ENCODE measurements around the gene ORMDL3. TPM values are rescaled to one million over a fixed set of nuclear protein-coding genes. Genes with fewer than 3 reads are reported as not detected.

ORMDL3 gene
- total RNA-seq, 4 donors from 2014 or later: 17.3 to 36.2 (median 29.6) TPM

GRCh38 chr17:39927929-39928857 lies 792 bp upstream of the ORMDL3 start:
- in situ Hi-C loops (cut with MboI; ENCODE audit: low sequenced_read_pairs in 4 of 4) (no loop called here), intact Hi-C loops (cut with DNase I; ENCODE audit: low total_unique reads) (loop anchor here (2.0 to 5.0 kb wide), 3 partner anchors 53 to 251 kb away; partner anchors contain the start of gene PSMD3)
- Histone ChIP-seq H3K9me3 (no peaks in the 10 kb centered on the region), H3K27ac (peak overlapping the region; percentile 90 to 99 (median 96)), H3K27me3 (no peaks in the 10 kb centered on the region), H3K4me1 (peaks cover 35 to 46% of the 10 kb centered on the region in 2 donors), H3K4me3 (peak overlapping the region; percentile 96 to 99 (median 98)), H3K36me3 (peaks cover 0 to 7% of the 10 kb centered on the region in 2 donors)
- TF ChIP-seq, protein P1, sequence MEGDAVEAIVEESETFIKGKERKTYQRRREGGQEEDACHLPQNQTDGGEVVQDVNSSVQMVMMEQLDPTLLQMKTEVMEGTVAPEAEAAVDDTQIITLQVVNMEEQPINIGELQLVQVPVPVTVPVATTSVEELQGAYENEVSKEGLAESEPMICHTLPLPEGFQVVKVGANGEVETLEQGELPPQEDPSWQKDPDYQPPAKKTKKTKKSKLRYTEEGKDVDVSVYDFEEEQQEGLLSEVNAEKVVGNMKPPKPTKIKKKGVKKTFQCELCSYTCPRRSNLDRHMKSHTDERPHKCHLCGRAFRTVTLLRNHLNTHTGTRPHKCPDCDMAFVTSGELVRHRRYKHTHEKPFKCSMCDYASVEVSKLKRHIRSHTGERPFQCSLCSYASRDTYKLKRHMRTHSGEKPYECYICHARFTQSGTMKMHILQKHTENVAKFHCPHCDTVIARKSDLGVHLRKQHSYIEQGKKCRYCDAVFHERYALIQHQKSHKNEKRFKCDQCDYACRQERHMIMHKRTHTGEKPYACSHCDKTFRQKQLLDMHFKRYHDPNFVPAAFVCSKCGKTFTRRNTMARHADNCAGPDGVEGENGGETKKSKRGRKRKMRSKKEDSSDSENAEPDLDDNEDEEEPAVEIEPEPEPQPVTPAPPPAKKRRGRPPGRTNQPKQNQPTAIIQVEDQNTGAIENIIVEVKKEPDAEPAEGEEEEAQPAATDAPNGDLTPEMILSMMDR (IDR thresholded peaks at IDR 0.05 in 4 of 5, conservative IDR thresholded peaks at IDR 0.05 in 1 of 5): no peak
- peak in 1 of 2 donors; percentile 8 for TF ChIP-seq POLR2A (IDR thresholded peaks at IDR 0.05)
- ATAC-seq: peak; percentile 20 to 34
- DNase-seq: peak; percentile 19 to 58

DNA sequence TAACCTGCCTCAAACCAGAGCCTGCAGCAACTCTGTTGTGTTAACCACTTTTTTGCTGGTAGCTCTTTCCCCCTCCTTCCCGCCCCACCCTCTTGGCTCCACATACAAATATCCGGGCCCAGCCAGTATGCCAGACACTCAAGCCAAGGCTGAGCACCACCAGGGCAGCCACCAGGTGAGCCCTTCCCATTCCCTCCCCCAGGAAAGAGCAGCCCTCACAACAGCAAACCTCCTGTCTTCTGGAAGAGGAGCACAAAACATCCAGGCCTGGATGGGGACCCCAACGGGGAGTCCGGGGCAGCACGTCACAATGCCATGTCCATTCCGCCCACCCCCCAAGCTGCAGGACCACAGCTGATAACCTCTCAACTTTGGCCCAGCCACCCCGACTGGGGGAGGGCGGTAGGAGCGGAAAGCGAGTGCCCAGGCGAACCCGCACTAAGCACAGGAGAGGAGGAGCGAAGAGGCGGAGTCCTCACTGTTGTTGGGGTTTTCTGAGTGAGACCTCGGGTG lies 757 bp downstream of the ORMDL3 start:
- peak overlapping the region; percentile 90 to 99 (median 96) for H3K27ac ChIP-seq
- peak overlapping the region; percentile 96 to 99 (median 98) for H3K4me3 ChIP-seq
- no peaks in the 10 kb centered on the region for H3K9me3 ChIP-seq
- in situ Hi-C loops (cut with MboI; ENCODE audit: low sequenced_read_pairs in 4 of 4): no loop called here
- H3K27me3 ChIP-seq: no peaks in the 10 kb centered on the region
- no peak for DNase-seq
- peaks cover 0 to 23% of the 10 kb centered on the region in 2 donors for H3K36me3 ChIP-seq
- no peak for ATAC-seq
- intact Hi-C loops (cut with DNase I; ENCODE audit: low total_unique reads): loop anchor here (2.0 to 5.0 kb wide), 3 partner anchors 54 to 249 kb away; partner anchors contain the start of gene PSMD3
- TF ChIP-seq, protein P1 (IDR thresholded peaks at IDR 0.05 in 4 of 5, conservative IDR thresholded peaks at IDR 0.05 in 1 of 5): no peak
- no peak for TF ChIP-seq POLR2A (IDR thresholded peaks at IDR 0.05)
- H3K4me1 ChIP-seq: peaks cover 35 to 46% of the 10 kb centered on the region in 2 donors

DNA sequence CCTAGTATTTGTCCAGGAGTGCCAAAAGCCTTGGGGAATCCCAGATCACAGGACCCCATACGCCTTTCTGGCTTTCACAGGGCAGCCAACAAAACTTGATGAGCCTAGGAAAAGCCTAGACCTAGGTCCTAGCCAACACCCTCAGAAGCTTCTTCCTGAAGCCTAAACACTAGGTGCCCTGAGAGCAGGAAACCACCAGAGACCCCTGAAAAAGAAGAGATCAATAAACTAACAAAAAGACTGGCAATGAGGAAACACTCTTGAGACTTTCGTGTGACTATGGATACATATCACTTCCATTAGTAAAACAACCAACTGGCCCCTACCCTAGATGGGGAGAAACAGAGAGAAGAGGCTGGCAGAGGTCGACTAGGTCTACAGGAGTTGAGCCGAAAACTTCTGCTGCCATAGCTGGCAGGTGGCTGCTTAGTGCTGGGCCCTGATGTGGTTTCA lies 1.2 kb downstream of the ORMDL3 start:
- no peaks in the 10 kb centered on the region for H3K27me3 ChIP-seq
- no peaks in the 10 kb centered on the region for H3K9me3 ChIP-seq
- H3K27ac ChIP-seq: peak overlapping the region in 1 of 4 donors; percentile 90
- H3K4me3 ChIP-seq: peak overlapping the region; percentile 96 to 99 (median 98)
- ATAC-seq (no peak), DNase-seq (no peak)
- in situ Hi-C loops (cut with MboI; ENCODE audit: low sequenced_read_pairs in 4 of 4): no loop called here
- TF ChIP-seq, protein P1 (IDR thresholded peaks at IDR 0.05 in 4 of 5, conservative IDR thresholded peaks at IDR 0.05 in 1 of 5): no peak
- no peak for TF ChIP-seq POLR2A (IDR thresholded peaks at IDR 0.05)
- peaks cover 35 to 46% of the 10 kb centered on the region in 2 donors for H3K4me1 ChIP-seq
- peaks cover 0 to 26% of the 10 kb centered on the region in 2 donors for H3K36me3 ChIP-seq
- intact Hi-C loops (cut with DNase I; ENCODE audit: low total_unique reads): loop anchor here (2.0 to 5.0 kb wide), 3 partner anchors 55 to 249 kb away; partner anchors contain the start of gene PSMD3

GRCh38 chr17:39925282-39926134 lies 1.9 kb downstream of the ORMDL3 start:
- intact Hi-C loops (cut with DNase I; ENCODE audit: low total_unique reads): loop anchor here (2.0 to 5.0 kb wide), 3 partner anchors 55 to 248 kb away; partner anchors contain the start of gene PSMD3
- Histone ChIP-seq H3K4me3 (no peak overlapping the region), H3K4me1 (peaks cover 35 to 46% of the 10 kb centered on the region in 2 donors)

More at GRCh38 chr17:39925282-39926134, 1.9 kb downstream of the ORMDL3 start:
- in situ Hi-C loops (cut with MboI; ENCODE audit: low sequenced_read_pairs in 4 of 4): no loop called here
- Histone ChIP-seq H3K9me3 (no peaks in the 10 kb centered on the region), H3K27me3 (no peaks in the 10 kb centered on the region), H3K27ac (no peak overlapping the region), H3K36me3 (peaks cover 0 to 30% of the 10 kb centered on the region in 2 donors)
- DNase-seq (no peak), ATAC-seq (no peak)
- no peak for TF ChIP-seq POLR2A (IDR thresholded peaks at IDR 0.05)
- TF ChIP-seq, protein P1 (IDR thresholded peaks at IDR 0.05 in 4 of 5, conservative IDR thresholded peaks at IDR 0.05 in 1 of 5): no peak

All from gastrocnemius medialis (tissue), 4 donors.